CD8-positive, alpha-beta memory T cell (primary cell): ENCODE measurements around the gene SLC34A1. TPM values are rescaled to one million over a fixed set of nuclear protein-coding genes. Genes with fewer than 3 reads are reported as not detected.

Experiments used
- CTCF ChIA-PET: fragments of 350-600 bp; sonication (Branson Sonifier 250); formaldehyde crosslinking; loops from one replicate; lab custom pipeline; 2021; ENCODE audit warnings: antibody characterized with exemption; lab: Charles Lee
- POLR2A ChIA-PET: fragments of 350-600 bp; sonication (Branson Sonifier 250); formaldehyde crosslinking; loops from one replicate; lab custom pipeline; 2021; ENCODE audit warnings: antibody characterized with exemption; lab: Charles Lee
- DNase-seq, 5 donors: peaks; one replicate each; pipeline versions ENCODE4 v3.0.0 to v3.0.0-alpha.2; 2020 to 2022; ENCODE audit warnings: mixed read lengths in 1 of 5
- H3K27ac ChIP-seq: one replicate; pipeline ENCODE4 v1.7.0; 2013; ENCODE audit warnings: low read depth, mild to moderate bottlenecking, low read length, moderate library complexity
- H3K27me3 ChIP-seq: 2 replicates; pipeline ENCODE4 v1.7.0; 2013; ENCODE audit warnings: low read length, mild to moderate bottlenecking; ENCODE audit not compliant: insufficient read depth, poor library complexity, severe bottlenecking
- H3K36me3 ChIP-seq: 2 replicates; pipeline ENCODE4 v1.7.0; 2013; ENCODE audit warnings: mild to moderate bottlenecking, low read length, moderate library complexity; ENCODE audit not compliant: insufficient read depth
- H3K4me1 ChIP-seq: 2 replicates; pipeline ENCODE4 v1.7.0; 2013; ENCODE audit warnings: mild to moderate bottlenecking, low read length, moderate library complexity; ENCODE audit not compliant: insufficient read depth
- H3K4me3 ChIP-seq: 2 replicates; pipeline ENCODE4 v1.7.0; 2013; ENCODE audit warnings: mild to moderate bottlenecking, low read length
- H3K9me3 ChIP-seq: 2 replicates; pipeline ENCODE4 v1.7.0; 2013; ENCODE audit warnings: mild to moderate bottlenecking, low read length
- H3K27ac Mint-ChIP-seq, 8 donors: one replicate each; pipeline ENCODE4 v1.8.0; 2020 to 2021; ENCODE audit warnings: mixed read lengths in 8 of 8, mild to moderate bottlenecking in 6 of 8, inconsistent platforms in 3 of 8, moderate library complexity in 3 of 8
- H3K27me3 Mint-ChIP-seq, 2 donors: one replicate each; pipeline ENCODE4 v1.8.0; 2020 to 2021; ENCODE audit warnings: mixed read lengths in 2 of 2, mild to moderate bottlenecking in 1 of 2, moderate library complexity in 1 of 2
- H3K36me3 Mint-ChIP-seq, 3 donors: one replicate each; pipeline ENCODE4 v1.8.0; 2020 to 2021; ENCODE audit warnings: mixed read lengths in 3 of 3, inconsistent platforms in 1 of 3, mild to moderate bottlenecking in 1 of 3
- H3K4me1 Mint-ChIP-seq, 3 donors: one replicate each; pipeline ENCODE4 v1.8.0; 2020 to 2021; ENCODE audit warnings: mixed read lengths in 3 of 3, inconsistent platforms in 1 of 3, mild to moderate bottlenecking in 1 of 3
- H3K4me3 Mint-ChIP-seq, 7 donors: one replicate each; pipeline ENCODE4 v1.8.0; 2020 to 2021; ENCODE audit warnings: mixed read lengths in 7 of 7, mild to moderate bottlenecking in 6 of 7, moderate library complexity in 4 of 7, inconsistent platforms in 2 of 7
- H3K9me3 Mint-ChIP-seq, 5 donors: one replicate each; pipeline ENCODE4 v1.8.0; 2020 to 2022; ENCODE audit warnings: mixed read lengths in 5 of 5, mild to moderate bottlenecking in 3 of 5, moderate library complexity in 2 of 5, inconsistent platforms in 1 of 5
- polyA plus RNA-seq: library from polyadenylated mRNA; unstranded; fragments of 300-500 nt; fragmentation: Illumina TruSeq; gene quantifications from one replicate; pipeline ENCODE4 v1.2.3, GENCODE V29; 2021
- total RNA-seq, 2 experiments: library from RNA; stranded (reverse); gene quantifications; one replicate each; pipeline ENCODE4 v1.2.3, GENCODE V29; 2021

Gene SLC34A1
- total and polyA plus RNA-seq, 3 experiments from 2014 or later, result 0.09 to 0.17 TPM; not detected in 1

GRCh38 chr5:177427211-177427822 lies 43.1 kb downstream of the SLC34A1 start:
- H3K4me1 Mint-ChIP-seq, result peaks cover 57 to 73% (median 63%) of the 10 kb centered on the region in 3 donors
- H3K4me1 ChIP-seq, result peaks cover 68% of the 10 kb centered on the region
- H3K27me3 ChIP-seq, result no peaks in the 10 kb centered on the region
- no peaks in the 10 kb centered on the region for H3K9me3 ChIP-seq
- H3K9me3 Mint-ChIP-seq, result no peaks in the 10 kb centered on the region
- peak overlapping the region; percentile 93 for H3K27ac ChIP-seq
- H3K27ac Mint-ChIP-seq, result peak overlapping the region; percentile 88 to 99 (median 96)
- peaks cover 0 to 4% of the 10 kb centered on the region in 2 donors for H3K27me3 Mint-ChIP-seq
- DNase-seq, result no peak
- ChIA-PET CTCF (interaction anchor here (0.7 to 14.5 kb wide), 5 partner anchors 10 to 37 kb away, joined by 4 to 326 read pairs (median 58); partner anchors contain the start of genes PFN3 and PRR7), POLR2A (interaction anchor here (1.0 to 4.6 kb wide), 10 partner anchors 14 to 115 kb away, joined by 3 to 57 read pairs (median 10); partner anchors contain the start of genes F12, LMAN2 and PRR7)
- H3K36me3 ChIP-seq, result peaks cover 10% of the 10 kb centered on the region
- peak overlapping the region; percentile 90 to 97 (median 94) for H3K4me3 Mint-ChIP-seq
- H3K4me3 ChIP-seq, result peak overlapping the region; percentile 88
- H3K36me3 Mint-ChIP-seq, result peaks cover 0 to 36% (median 3%) of the 10 kb centered on the region in 3 donors

GRCh38 chr5:177427919-177428573 lies 43.8 kb downstream of the SLC34A1 start:
- H3K36me3 Mint-ChIP-seq, result peaks cover 0 to 39% (median 3%) of the 10 kb centered on the region in 3 donors
- no peaks in the 10 kb centered on the region for H3K27me3 ChIP-seq
- peaks cover 18% of the 10 kb centered on the region for H3K36me3 ChIP-seq
- H3K4me1 ChIP-seq, result peaks cover 76% of the 10 kb centered on the region
- peak overlapping the region; percentile 88 to 99 (median 96) for H3K27ac Mint-ChIP-seq
- peak overlapping the region; percentile 93 for H3K27ac ChIP-seq
- POLR2A ChIA-PET, result interaction anchor here (0.6 to 7.0 kb wide), 8 partner anchors 12 to 686 kb away, joined by 3 to 154 read pairs (median 12); partner anchors contain the start of gene PRR7
- H3K4me1 Mint-ChIP-seq, result peaks cover 61 to 78% (median 63%) of the 10 kb centered on the region in 3 donors
- CTCF ChIA-PET, result interaction anchor here (1.3 to 14.5 kb wide), 4 partner anchors 9 to 38 kb away, joined by 6 to 326 read pairs (median 164); partner anchors contain the start of genes PFN3 and PRR7
- peak overlapping the region; percentile 90 to 97 (median 94) for H3K4me3 Mint-ChIP-seq
- H3K9me3 ChIP-seq, result no peaks in the 10 kb centered on the region
- peaks cover 0 to 4% of the 10 kb centered on the region in 2 donors for H3K27me3 Mint-ChIP-seq
- peaks cover 0 to 2% (median 0%) of the 10 kb centered on the region in 5 donors for H3K9me3 Mint-ChIP-seq
- peak overlapping the region; percentile 88 for H3K4me3 ChIP-seq
- DNase-seq, result peak in 1 of 5 donors; percentile 51

GRCh38 chr5:177428574-177429217 lies 44.5 kb downstream of the SLC34A1 start:
- no peaks in the 10 kb centered on the region for H3K27me3 ChIP-seq
- CTCF ChIA-PET, result interaction anchor here (8.6 to 14.5 kb wide), 3 partner anchors 20 to 39 kb away, joined by 58 to 326 read pairs (median 270); partner anchors contain the start of genes PFN3 and PRR7
- H3K36me3 ChIP-seq, result peaks cover 24% of the 10 kb centered on the region
- H3K4me3 Mint-ChIP-seq, result peak overlapping the region; percentile 90 to 97 (median 94)
- peaks cover 0 to 2% (median 0%) of the 10 kb centered on the region in 5 donors for H3K9me3 Mint-ChIP-seq
- H3K4me1 ChIP-seq, result peaks cover 82% of the 10 kb centered on the region
- no peaks in the 10 kb centered on the region for H3K9me3 ChIP-seq
- peak overlapping the region; percentile 93 for H3K27ac ChIP-seq
- H3K27ac Mint-ChIP-seq, result peak overlapping the region; percentile 88 to 99 (median 96)
- H3K27me3 Mint-ChIP-seq, result peaks cover 0 to 4% of the 10 kb centered on the region in 2 donors
- DNase-seq, result no peak
- H3K36me3 Mint-ChIP-seq, result peaks cover 0 to 45% (median 3%) of the 10 kb centered on the region in 3 donors
- H3K4me3 ChIP-seq, result peak overlapping the region; percentile 88
- peaks cover 63 to 85% (median 64%) of the 10 kb centered on the region in 3 donors for H3K4me1 Mint-ChIP-seq
- POLR2A ChIA-PET, result interaction anchor here (0.6 to 7.0 kb wide), 7 partner anchors 9 to 685 kb away, joined by 3 to 154 read pairs (median 5); partner anchors contain the start of gene PRR7

GRCh38 chr5:177429248-177430040 lies 45.2 kb downstream of the SLC34A1 start:
- Histone ChIP-seq H3K4me3 (peak overlapping the region; percentile 88), H3K36me3 (peaks cover 32% of the 10 kb centered on the region)
- peaks cover 67 to 87% (median 70%) of the 10 kb centered on the region in 3 donors for H3K4me1 Mint-ChIP-seq

GRCh38 chr5:177430140-177430951 lies 46.1 kb downstream of the SLC34A1 start:
- Mint-ChIP-seq H3K9me3 (peaks cover 0 to 2% (median 0%) of the 10 kb centered on the region in 5 donors), H3K27me3 (peaks cover 0 to 4% of the 10 kb centered on the region in 2 donors), H3K36me3 (peaks cover 0 to 60% (median 3%) of the 10 kb centered on the region in 3 donors), H3K4me3 (peak overlapping the region; percentile 90 to 97 (median 94)), H3K4me1 (peaks cover 66 to 87% (median 67%) of the 10 kb centered on the region in 3 donors), H3K27ac (peak overlapping the region; percentile 81 to 99 (median 96))
- Histone ChIP-seq H3K36me3 (peaks cover 39% of the 10 kb centered on the region), H3K4me1 (peaks cover 87% of the 10 kb centered on the region), H3K9me3 (no peaks in the 10 kb centered on the region), H3K4me3 (peak overlapping the region; percentile 88), H3K27ac (peak overlapping the region; percentile 93), H3K27me3 (no peaks in the 10 kb centered on the region)
- POLR2A ChIA-PET, result interaction anchor here (0.7 to 7.0 kb wide), 8 partner anchors 15 to 894 kb away, joined by 3 to 154 read pairs (median 6); partner anchors contain the start of genes F12, LMAN2 and PRR7
- DNase-seq, result peak in 1 of 5 donors; percentile 49
- CTCF ChIA-PET, result interaction anchor here (1.1 to 14.5 kb wide), 5 partner anchors 18 to 114 kb away, joined by 3 to 326 read pairs (median 58); partner anchors contain the start of genes PFN3 and PRR7

More at GRCh38 chr5:177429248-177430040, 45.2 kb downstream of the SLC34A1 start:
- H3K27me3 ChIP-seq, result no peaks in the 10 kb centered on the region
- H3K4me1 ChIP-seq, result peaks cover 87% of the 10 kb centered on the region
- peak; percentile 65 to 91 (median 80) for DNase-seq
- Mint-ChIP-seq H3K4me3 (peak overlapping the region; percentile 90 to 97 (median 94)), H3K27ac (peak overlapping the region; percentile 88 to 99 (median 96)), H3K36me3 (peaks cover 0 to 52% (median 3%) of the 10 kb centered on the region in 3 donors), H3K27me3 (peaks cover 0 to 4% of the 10 kb centered on the region in 2 donors), H3K9me3 (peaks cover 0 to 2% (median 0%) of the 10 kb centered on the region in 5 donors)
- POLR2A ChIA-PET, result interaction anchor here (0.7 to 7.0 kb wide), 8 partner anchors 9 to 893 kb away, joined by 3 to 154 read pairs (median 4); partner anchors contain the start of gene PRR7
- CTCF ChIA-PET, result interaction anchor here (1.1 to 14.5 kb wide), 5 partner anchors 19 to 113 kb away, joined by 3 to 326 read pairs (median 58); partner anchors contain the start of genes PFN3 and PRR7
- peak overlapping the region; percentile 93 for H3K27ac ChIP-seq
- no peaks in the 10 kb centered on the region for H3K9me3 ChIP-seq

GRCh38 chr5:177430972-177431316 lies 46.7 kb downstream of the SLC34A1 start:
- no peak for DNase-seq
- peaks cover 43% of the 10 kb centered on the region for H3K36me3 ChIP-seq
- peaks cover 88% of the 10 kb centered on the region for H3K4me1 ChIP-seq
- no peaks in the 10 kb centered on the region for H3K9me3 ChIP-seq
- peaks cover 60 to 86% (median 62%) of the 10 kb centered on the region in 3 donors for H3K4me1 Mint-ChIP-seq
- ChIA-PET CTCF (interaction anchor here (0.6 to 14.5 kb wide), 7 partner anchors 17 to 112 kb away, joined by 3 to 326 read pairs (median 5); partner anchors contain the start of genes PFN3 and PRR7), POLR2A (interaction anchor here (0.9 to 7.0 kb wide), 7 partner anchors 15 to 79 kb away, joined by 3 to 154 read pairs (median 7); partner anchors contain the start of genes F12, LMAN2 and PRR7)
- H3K9me3 Mint-ChIP-seq, result peaks cover 0 to 2% (median 0%) of the 10 kb centered on the region in 5 donors
- peak overlapping the region; percentile 88 for H3K4me3 ChIP-seq
- H3K27me3 Mint-ChIP-seq, result peaks cover 0 to 4% of the 10 kb centered on the region in 2 donors
- peak overlapping the region; percentile 81 to 99 (median 95) for H3K27ac Mint-ChIP-seq
- peak overlapping the region; percentile 80 to 97 (median 94) for H3K4me3 Mint-ChIP-seq
- H3K27me3 ChIP-seq, result no peaks in the 10 kb centered on the region
- H3K27ac ChIP-seq, result peak overlapping the region; percentile 93
- peaks cover 0 to 66% (median 3%) of the 10 kb centered on the region in 3 donors for H3K36me3 Mint-ChIP-seq
